ENCODE measurements around the gene LRP6. TPM values are rescaled to one million over a fixed set of nuclear protein-coding genes. Genes with fewer than 3 reads are reported as not detected.

LRP6 gene
- total and polyA plus RNA-seq, 4 donors: 14.7 to 76.8 (median 23.2) TPM

- no peaks in the 10 kb centered on the region for H3K27me3 ChIP-seq (ENCODE audit: control insufficient read depth in 4 of 4, insufficient read depth in 4 of 4, low read length in 3 of 4)
- WGBS: 100% methylated on average over 1 of the region's 1 CpG
- no peak overlapping the region for H3K27ac ChIP-seq (ENCODE audit: low read depth in 1 of 2, low read length in 2 of 2)
- no peak for DNase-seq (ENCODE audit: low spot score)
- no peaks in the 10 kb centered on the region for H3K9me3 ChIP-seq (ENCODE audit: control insufficient read depth in 4 of 4, low read length in 3 of 4)
- no peak overlapping the region for H3K4me3 ChIP-seq (ENCODE audit: low read depth in 1 of 3, low read length in 3 of 3)
- no peaks in the 10 kb centered on the region for H3K36me3 ChIP-seq (ENCODE audit: control insufficient read depth in 4 of 4, insufficient read depth in 3 of 4, low read depth in 1 of 4, low read length in 3 of 4)
- H3K9ac ChIP-seq (ENCODE audit: low read depth in 1 of 2, low read length in 2 of 2): no peak overlapping the region
- H3K4me1 ChIP-seq (ENCODE audit: control insufficient read depth in 4 of 4, insufficient read depth in 4 of 4, low read length in 3 of 4): peaks cover 4 to 42% (median 24%) of the 10 kb centered on the region in 4 donors
- TF ChIP-seq ZBTB33 (IDR thresholded peaks at IDR 0.05) (no peak), EGR1 (IDR thresholded peaks at IDR 0.05; ENCODE audit: low read depth in 2 of 2) (no peak), GABPA (IDR thresholded peaks at IDR 0.05 in 1 of 2, conservative IDR thresholded peaks at IDR 0.05 in 1 of 2) (no peak), HNF4G (IDR thresholded peaks at IDR 0.05) (no peak), TAF1 (conservative IDR thresholded peaks at IDR 0.05) (no peak), HNF4A (conservative IDR thresholded peaks at IDR 0.05) (no peak), CTCF (IDR thresholded peaks at IDR 0.05; ENCODE audit: low read depth, low read length, missing input control) (no peak)
Measured at GRCh38 chr12:12226187-12226586, 40.7 kb downstream of the LRP6 start.

GRCh38 chr12:12224240-12224940 is 42.5 kb downstream of the LRP6 start:
- H3K9ac ChIP-seq (ENCODE audit: low read depth in 1 of 2, low read length in 2 of 2): no peak overlapping the region
- no peak for TF ChIP-seq ATF3 (IDR thresholded peaks at IDR 0.05)
- TF ChIP-seq JUND (IDR thresholded peaks at IDR 0.05): no peak
- no peak for TF ChIP-seq HNF4A (conservative IDR thresholded peaks at IDR 0.05)
- TF ChIP-seq YY1 (IDR thresholded peaks at IDR 0.05): no peak
- TF ChIP-seq MAX (IDR thresholded peaks at IDR 0.05): no peak
- no peak for TF ChIP-seq FOXA2 (IDR thresholded peaks at IDR 0.05)
- TF ChIP-seq EGR1 (IDR thresholded peaks at IDR 0.05; ENCODE audit: low read depth in 2 of 2): no peak
- TF ChIP-seq RAD21 (IDR thresholded peaks at IDR 0.05): no peak
- no peak for TF ChIP-seq NR2F2 (IDR thresholded peaks at IDR 0.05)
- TF ChIP-seq HNF4G (IDR thresholded peaks at IDR 0.05): no peak
- no peak for TF ChIP-seq TAF1 (conservative IDR thresholded peaks at IDR 0.05)
- TF ChIP-seq REST (IDR thresholded peaks at IDR 0.05): no peak
- no peaks in the 10 kb centered on the region for H3K9me3 ChIP-seq (ENCODE audit: control insufficient read depth in 4 of 4, low read length in 3 of 4)
- H3K27ac ChIP-seq (ENCODE audit: low read depth in 1 of 2, low read length in 2 of 2): no peak overlapping the region
- H3K4me1 ChIP-seq (ENCODE audit: control insufficient read depth in 4 of 4, insufficient read depth in 4 of 4, low read length in 3 of 4): peaks cover 7 to 41% (median 23%) of the 10 kb centered on the region in 4 donors
- no peak overlapping the region for H3K4me3 ChIP-seq (ENCODE audit: low read depth in 1 of 3, low read length in 3 of 3)
- no peaks in the 10 kb centered on the region for H3K27me3 ChIP-seq (ENCODE audit: control insufficient read depth in 4 of 4, insufficient read depth in 4 of 4, low read length in 3 of 4)
- 89% methylated on average over 2 of the region's 2 CpGs for WGBS
- no peaks in the 10 kb centered on the region for H3K36me3 ChIP-seq (ENCODE audit: control insufficient read depth in 4 of 4, insufficient read depth in 3 of 4, low read depth in 1 of 4, low read length in 3 of 4)
- DNase-seq (ENCODE audit: low spot score): no peak
